NCI-H187 (cell line): ENCODE data around the gene ROS1.

ENCODE experiments used
- DNase-seq, 2 experiments: peaks; one replicate each; lab custom pipeline; 2025; lab: John Stamatoyannopoulos, UW

The ROS1 gene

GRCh38 chr6:117309069-117309468 is 116.7 kb downstream of the ROS1 start:
- DNase-seq: no peak

DNA sequence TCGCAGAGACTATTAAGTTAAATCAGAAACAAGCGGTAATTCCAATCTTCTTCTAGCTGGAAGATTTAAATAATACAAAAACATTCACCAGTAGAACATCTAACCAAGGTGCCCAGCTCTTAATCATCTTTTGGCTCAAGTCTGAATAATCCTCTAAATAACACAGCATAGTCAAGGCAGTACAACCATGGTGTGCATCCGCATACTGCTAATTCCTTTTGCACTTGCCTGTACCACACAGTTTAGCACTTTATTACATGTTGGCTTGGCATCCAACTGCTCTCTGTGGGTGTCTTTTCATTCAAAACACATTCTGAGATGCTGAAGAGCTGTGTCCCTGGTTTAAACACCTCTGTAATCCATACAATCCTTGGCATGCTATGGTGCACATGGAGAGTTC is 118.1 kb downstream of the ROS1 start:
- DNase-seq: no peak

DNA sequence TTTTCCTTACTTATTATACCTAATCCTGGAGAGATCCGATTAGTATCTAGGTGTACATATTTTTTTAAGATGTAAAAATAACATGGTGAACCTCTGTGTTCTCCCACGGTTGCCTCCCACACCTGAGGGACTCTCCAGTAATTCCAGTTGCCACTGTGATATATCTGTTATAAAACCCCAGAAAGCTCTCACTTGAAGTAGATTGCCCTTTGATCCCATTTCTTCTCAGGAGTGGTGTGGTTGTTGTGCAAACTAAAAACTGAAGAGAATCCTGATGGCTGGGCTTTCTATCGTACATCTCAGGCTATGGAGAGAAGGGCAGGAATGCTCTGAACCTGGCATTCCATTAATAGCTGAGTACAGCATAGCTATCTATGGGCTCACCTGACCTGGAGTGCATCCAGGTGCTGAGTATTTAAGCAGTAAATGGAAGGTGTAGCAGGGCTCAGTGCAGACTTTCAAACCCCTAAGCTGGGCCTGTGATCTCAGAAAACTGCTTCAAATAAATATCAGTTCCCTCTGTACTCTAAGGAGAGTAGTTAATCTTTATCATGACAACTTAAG is 119.4 kb downstream of the ROS1 start:
- DNase-seq: no peak

DNA sequence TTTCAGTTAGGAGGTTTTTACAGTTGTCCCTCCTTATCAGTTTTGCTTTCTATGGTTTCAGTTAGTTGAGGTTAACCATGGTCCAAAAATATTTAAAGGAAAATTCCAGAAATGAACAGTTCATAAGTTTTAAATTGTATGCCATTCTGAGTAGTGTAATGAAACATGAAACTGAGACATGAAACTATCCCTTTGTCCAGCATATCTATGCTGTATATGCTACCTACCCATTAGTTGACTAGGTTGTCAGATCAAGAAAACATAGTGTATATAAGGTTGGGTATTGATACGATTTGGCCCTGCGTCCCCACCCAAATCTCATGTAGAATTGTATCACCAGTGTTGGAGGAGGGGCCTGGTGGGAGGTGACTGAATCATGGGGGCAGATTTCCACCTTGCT is 121.3 kb downstream of the ROS1 start:
- DNase-seq: no peak

DNA sequence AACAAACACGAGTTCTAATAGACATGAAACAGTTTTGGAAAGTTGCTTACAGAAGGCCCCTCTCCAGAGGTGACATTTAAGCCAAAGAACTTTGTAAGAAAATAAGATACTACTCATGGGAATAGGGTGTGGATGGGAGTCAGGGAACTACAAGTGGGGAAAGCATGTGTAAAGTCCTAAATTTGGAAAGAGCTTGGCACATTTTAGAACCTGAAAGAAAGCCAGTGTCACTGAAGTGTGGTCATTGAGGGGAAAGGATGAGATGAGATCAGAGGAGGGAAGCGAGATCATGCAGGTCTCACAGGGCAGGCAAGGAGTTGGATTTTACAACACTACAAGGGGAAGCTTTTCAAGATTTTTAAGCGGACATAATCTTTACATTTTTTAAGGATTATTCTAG is 122.4 kb downstream of the ROS1 start:
- no peak for DNase-seq

DNA sequence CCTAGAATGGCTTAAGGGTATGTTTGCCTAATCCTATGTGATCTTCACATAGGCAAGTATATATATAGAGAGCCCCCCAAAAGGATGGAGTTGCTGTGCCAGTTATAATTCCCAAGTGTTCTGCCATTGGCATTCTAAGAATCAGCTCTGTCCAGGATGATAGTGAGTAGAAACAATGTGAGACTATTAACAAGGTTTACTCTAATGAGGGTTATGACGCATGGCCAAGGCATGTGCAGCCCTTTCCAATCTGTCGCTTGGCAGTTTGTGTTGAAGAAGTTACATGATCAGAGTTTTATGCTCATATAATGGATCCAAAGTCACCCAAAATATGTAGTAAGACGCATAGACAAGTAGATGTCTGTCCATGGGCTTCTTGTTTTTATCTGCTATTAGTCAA is 126.8 kb downstream of the ROS1 start:
- DNase-seq: no peak

GRCh38 chr6:117290173-117290846 is 135.4 kb downstream of the ROS1 start:
- DNase-seq: no peak

- no peak for DNase-seq
Measured at GRCh38 chr6:117288083-117288715, 137.5 kb downstream of the ROS1 start.

DNA sequence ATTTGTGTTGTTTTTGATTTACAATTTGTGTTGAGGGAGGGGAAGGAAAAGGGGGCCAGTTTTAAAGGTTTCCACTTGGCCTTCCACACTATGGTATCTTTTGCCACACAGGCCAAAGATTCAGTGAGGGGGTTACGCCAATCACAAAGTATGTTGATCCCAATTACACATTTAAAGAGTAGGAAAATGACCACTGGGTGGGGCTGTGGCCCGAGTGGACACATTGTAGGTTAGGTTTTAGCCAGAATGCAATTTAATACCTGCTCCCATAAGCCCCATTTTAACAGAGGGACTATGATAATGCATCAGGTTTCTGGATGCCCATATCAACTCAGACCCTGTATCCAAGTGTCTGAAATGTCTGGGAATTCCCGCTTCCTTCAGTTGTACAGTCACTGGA is 144.8 kb downstream of the ROS1 start:
- no peak for DNase-seq

- no peak for DNase-seq
Measured at GRCh38 chr6:117276778-117277316, 148.9 kb downstream of the ROS1 start.

DNA sequence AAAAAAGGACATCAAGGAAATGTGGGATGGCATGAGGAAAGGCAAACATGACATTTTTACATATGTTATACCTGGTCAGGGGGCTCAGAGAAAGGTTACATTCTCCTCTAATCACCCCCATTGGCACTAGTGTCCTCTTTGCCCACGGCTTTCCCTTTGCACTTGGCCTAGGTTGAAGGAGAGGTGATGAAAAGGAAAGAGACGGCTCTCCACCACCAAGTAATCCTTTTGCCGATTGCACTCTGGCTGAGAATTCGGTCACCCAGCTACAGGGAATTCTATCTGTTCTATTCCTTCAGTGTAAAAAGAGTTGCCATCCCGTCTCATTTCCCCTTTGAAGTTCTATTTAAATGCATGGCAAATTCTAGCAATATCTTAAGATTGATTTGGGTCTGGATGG is 150.0 kb downstream of the ROS1 start:
- DNase-seq: no peak

- DNase-seq: no peak
Measured at GRCh38 chr6:117275205-117275604, 150.5 kb downstream of the ROS1 start.

DNA sequence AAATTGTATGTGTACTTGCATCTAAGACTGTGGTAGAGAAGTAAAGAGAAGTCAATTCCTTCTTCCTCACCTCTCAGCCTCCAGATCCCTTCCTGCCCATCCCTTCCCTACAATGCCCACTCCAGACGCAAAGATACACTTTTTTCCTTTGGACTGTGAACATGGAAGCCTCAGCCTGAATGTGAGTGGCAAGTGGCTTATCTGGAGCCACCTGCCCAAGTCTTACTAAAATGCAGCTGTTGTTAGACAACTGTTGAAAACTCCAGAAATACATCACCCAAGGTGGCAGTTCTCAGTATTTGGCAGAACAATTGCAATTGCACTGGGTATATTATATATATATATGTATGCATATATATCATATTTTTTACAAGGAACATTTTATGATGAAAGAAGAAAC is 152.9 kb downstream of the ROS1 start:
- DNase-seq: no peak

- DNase-seq: no peak
Measured at GRCh38 chr6:117272032-117272866, 153.5 kb downstream of the ROS1 start.

DNA sequence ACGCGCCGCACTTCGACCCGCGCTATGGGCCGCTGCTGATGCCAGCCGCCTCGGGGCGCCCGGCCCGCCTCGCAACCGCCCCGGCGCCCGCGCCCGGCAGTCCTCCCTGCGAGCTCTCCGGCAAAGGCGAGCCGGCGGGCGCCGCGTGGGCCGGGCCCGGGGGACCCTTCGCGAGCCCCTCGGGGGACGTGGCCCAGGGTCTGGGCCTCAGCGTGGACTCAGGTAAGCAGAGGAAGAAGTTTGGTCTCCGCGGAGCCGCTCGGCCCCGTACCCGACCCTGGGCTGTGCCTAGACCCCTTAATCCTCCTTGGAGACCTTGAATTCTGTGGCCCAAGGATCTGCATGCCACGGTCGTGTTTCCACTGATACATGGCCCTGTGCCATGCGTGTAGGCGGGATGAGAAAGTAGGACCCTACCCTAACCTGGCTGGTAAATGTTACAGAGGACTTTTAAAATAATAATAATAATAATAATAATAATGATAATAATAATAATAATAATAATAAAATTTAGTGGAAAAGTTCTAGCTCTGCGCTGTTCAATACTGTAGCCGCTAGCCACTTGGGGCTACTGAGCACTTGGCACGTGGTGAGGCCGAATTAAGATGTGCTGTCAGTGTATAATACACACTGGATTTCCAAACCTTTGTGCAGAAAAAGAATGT is 154.8 kb downstream of the ROS1 start:
- no peak for DNase-seq

- DNase-seq: no peak
Measured at GRCh38 chr6:117270055-117270842, 155.5 kb downstream of the ROS1 start.

DNA sequence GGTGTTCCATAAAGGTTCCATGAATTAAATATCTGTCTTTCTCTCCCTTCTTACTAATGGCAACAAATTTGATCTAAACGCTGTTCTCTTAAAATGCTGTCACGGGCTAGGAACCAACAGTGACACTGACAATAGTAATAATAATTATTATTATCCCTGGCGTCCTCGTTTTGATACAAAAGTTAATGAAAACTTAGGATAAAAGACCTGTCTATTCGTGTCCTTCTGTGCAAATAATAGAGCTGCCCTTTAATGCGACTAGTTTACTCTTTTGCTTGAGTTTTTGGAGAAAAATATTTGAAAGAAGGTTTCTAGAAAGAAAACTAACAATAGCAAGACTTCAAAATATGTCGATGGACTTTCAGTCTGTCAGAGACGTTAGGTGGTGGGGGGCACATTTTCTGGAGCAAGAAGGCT is 156.1 kb downstream of the ROS1 start:
- no peak for DNase-seq

- DNase-seq: no peak
Measured at GRCh38 chr6:117268924-117269323, 156.8 kb downstream of the ROS1 start.

- DNase-seq: no peak
Measured at GRCh38 chr6:117267766-117268534, 157.8 kb downstream of the ROS1 start.

DNA sequence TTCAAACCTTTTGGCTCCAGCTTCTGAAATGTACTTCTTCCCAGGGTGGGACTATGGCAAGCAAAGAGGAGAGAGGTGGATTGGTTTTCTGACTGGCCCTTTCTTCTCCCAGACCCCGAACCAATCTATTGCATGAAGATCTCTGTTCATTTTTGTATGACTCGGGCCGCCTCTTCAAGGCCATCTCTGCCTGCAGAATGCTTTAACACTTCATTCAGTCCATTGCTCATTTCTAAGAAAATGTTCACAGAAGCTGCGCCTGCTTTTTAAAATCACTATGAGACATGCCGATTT is 158.7 kb downstream of the ROS1 start:
- DNase-seq: no peak
